Measurements from ENCODE around the gene NPTN. TPM values are rescaled to one million over a fixed set of nuclear protein-coding genes. Genes with fewer than 3 reads are reported as not detected.

Gene NPTN
- total and polyA plus RNA-seq, 2 of the 13 experiments (the other 11 are each of a cell fraction or from before 2014, with no cell fraction given): 78.0 to 110 TPM

DNA sequence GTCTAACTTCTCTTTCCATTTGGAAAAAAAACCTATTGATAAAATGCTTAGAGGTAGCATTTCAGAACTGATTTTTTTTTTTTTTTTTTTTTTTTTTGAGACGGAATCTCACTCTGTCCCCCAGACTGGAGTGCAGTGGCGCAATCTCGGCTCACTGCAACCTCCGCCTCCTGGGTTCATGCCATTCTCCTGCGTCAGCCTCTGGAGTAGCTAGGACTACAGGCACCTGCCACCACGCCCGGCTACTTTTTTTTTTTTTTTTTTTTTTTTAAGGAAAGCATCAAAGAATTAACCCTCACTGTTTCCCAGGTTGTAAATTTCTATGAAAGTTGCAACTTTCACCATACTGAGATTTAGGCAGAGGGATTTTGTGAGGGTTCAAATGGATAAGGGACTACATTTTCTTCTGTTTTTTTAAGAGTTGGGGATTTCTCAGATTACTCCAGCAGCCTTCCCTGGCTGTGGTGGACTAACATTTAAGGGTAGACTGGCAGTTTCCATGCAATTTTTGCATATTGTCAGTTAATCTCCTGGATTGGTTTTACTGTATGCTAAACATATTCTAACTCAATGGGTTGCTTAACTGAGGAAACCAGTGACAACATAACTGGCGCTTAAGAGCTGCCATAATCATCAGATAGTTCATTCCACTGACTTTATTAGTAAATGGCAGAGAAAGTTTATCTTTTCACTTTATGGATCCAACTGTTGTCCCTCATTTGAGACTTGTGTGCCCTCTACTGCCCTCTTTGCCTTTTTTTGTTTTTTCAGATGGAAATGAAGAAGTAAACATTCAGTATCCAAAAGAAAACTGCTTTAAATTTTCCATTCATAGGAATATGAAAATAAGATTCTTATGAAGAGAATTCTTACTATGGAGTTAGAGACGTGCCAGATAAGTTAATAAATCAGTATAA, 93.7 kb downstream of the NPTN start:
- TF ChIP-seq ZNF607 (CRISPR knock-in tag; IDR thresholded peaks at IDR 0.05; ENCODE audit: borderline replicate concordance): no peak
- TF ChIP-seq STAG1 (CRISPR knock-in tag; IDR thresholded peaks at IDR 0.05): 0 out of 2 replicates have a peak, but pooled peaks have one; percentile 13
- FAIRE-seq (no peak), DNase-seq (ENCODE audit: low spot score) (no peak), ATAC-seq (no peak)
- no peak overlapping the region for H3K27ac ChIP-seq (ENCODE audit: extremely low read length, insufficient read depth, low read length)
- BruUV-seq (replicated peaks): no TSS peak
- peaks cover 7% of the 10 kb centered on the region; the same call in 1 of the 2 replicates for H3K4me1 ChIP-seq (ENCODE audit: insufficient read depth, low read length)
- no peaks in the 10 kb centered on the region for H4K20me1 ChIP-seq (ENCODE audit: insufficient read depth, low read length)
- in situ Hi-C loops (cut with HindIII; ENCODE audit: extremely low pct_ligation_motif_present, low pct_unique_long_range_greater_than_20kb) (no loop called here), intact Hi-C loops (cut with micrococcal nuclease; ENCODE audit: unreplicated experiment) (no loop called here)
- H3K79me2 ChIP-seq (ENCODE audit: insufficient read depth, low read length): no peaks in the 10 kb centered on the region
- H3K36me3 ChIP-seq (replicated peaks in 1 of 2; ENCODE audit: control insufficient read depth in 1 of 2, insufficient read depth in 2 of 2, low read length in 2 of 2): no peaks in the 10 kb centered on the region
- H3K4me3 ChIP-seq (replicated peaks in 1 of 3; ENCODE audit: insufficient read depth in 1 of 3, low read depth in 2 of 3, low read length in 3 of 3): no peak overlapping the region
- CTCF ChIA-PET (ENCODE audit: low intra/inter-chr PET ratio, low total read pairs): no interaction called here
- H3K9ac ChIP-seq (ENCODE audit: insufficient read depth, low read depth, low read length): no peak overlapping the region
- WGBS (ENCODE audit: low lambda C conversion rate): 50% methylated on average over 9 of the region's 9 CpGs
- POLR2A ChIA-PET: no interaction called here
- H3K9me3 ChIP-seq (ENCODE audit: low read length): no peaks in the 10 kb centered on the region
- H3K27me3 ChIP-seq (ENCODE audit: control insufficient read depth in 1 of 2, insufficient read depth in 2 of 2, low read length in 2 of 2): no peaks in the 10 kb centered on the region
- no peak overlapping the region for H2AFZ ChIP-seq (ENCODE audit: low read length)
- no peak overlapping the region for H3K4me2 ChIP-seq (ENCODE audit: low read depth, low read length)

DNA sequence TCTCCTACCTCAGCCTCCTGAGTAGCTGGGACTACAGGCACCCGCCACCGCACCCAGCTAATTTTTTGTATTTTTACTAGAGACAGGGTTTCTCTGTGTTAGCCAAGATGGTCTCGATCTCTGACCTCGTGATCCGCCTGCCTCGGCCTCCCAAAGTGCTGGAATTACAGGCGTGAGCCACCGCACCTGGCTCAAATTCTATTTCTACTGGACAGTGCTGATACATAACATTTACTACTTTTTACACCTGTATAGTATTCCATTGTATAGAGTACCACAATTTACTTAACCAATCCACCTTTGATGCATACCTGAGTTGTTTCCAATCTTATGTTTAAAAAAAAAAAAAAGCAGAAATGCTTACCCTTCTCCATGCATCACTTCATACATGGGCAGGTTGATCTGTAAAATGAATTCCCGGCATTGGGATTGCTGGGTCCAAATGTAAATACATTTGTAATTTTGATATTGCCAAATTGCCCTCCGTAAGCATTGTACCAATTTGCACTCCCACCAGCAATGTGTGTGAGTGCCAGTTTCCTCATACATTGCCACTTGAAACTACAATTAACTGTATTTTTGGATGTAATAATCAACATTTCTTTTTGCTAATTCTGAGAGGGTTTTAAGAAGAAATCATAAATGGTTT, 94.5 kb downstream of the NPTN start:
- POLR2A ChIA-PET: no interaction called here
- Histone ChIP-seq H3K4me1 (ENCODE audit: insufficient read depth, low read length) (peaks cover 7% of the 10 kb centered on the region; the same call in 1 of the 2 replicates), H3K36me3 (replicated peaks in 1 of 2; ENCODE audit: control insufficient read depth in 1 of 2, insufficient read depth in 2 of 2, low read length in 2 of 2) (no peaks in the 10 kb centered on the region), H3K9me3 (ENCODE audit: low read length) (no peaks in the 10 kb centered on the region), H3K4me2 (ENCODE audit: low read depth, low read length) (no peak overlapping the region), H3K79me2 (ENCODE audit: insufficient read depth, low read length) (no peaks in the 10 kb centered on the region), H4K20me1 (ENCODE audit: insufficient read depth, low read length) (no peaks in the 10 kb centered on the region), H3K27ac (ENCODE audit: extremely low read length, insufficient read depth, low read length) (no peak overlapping the region), H3K27me3 (ENCODE audit: control insufficient read depth in 1 of 2, insufficient read depth in 2 of 2, low read length in 2 of 2) (no peaks in the 10 kb centered on the region), H3K4me3 (replicated peaks in 1 of 3; ENCODE audit: insufficient read depth in 1 of 3, low read depth in 2 of 3, low read length in 3 of 3) (no peak overlapping the region), H2AFZ (ENCODE audit: low read length) (no peak overlapping the region), H3K9ac (ENCODE audit: insufficient read depth, low read depth, low read length) (no peak overlapping the region)
- in situ Hi-C loops (cut with HindIII; ENCODE audit: extremely low pct_ligation_motif_present, low pct_unique_long_range_greater_than_20kb) (no loop called here), intact Hi-C loops (cut with micrococcal nuclease; ENCODE audit: unreplicated experiment) (no loop called here)
- BruUV-seq (replicated peaks): no TSS peak
- WGBS (ENCODE audit: low lambda C conversion rate): 86% methylated on average over 10 of the region's 10 CpGs
- ATAC-seq (no peak), FAIRE-seq (no peak), DNase-seq (ENCODE audit: low spot score) (no peak)
- CTCF ChIA-PET (ENCODE audit: low intra/inter-chr PET ratio, low total read pairs): no interaction called here
- TF ChIP-seq HNRNPK (IDR thresholded peaks at IDR 0.05; ENCODE audit: low read depth, low read length, poor library complexity, severe bottlenecking) (no peak), ZBTB38 (CRISPR knock-in tag; IDR thresholded peaks at IDR 0.05) (no peak), RXRA (CRISPR knock-in tag; IDR thresholded peaks at IDR 0.05) (no peak), AKAP8 (CRISPR knock-in tag; IDR thresholded peaks at IDR 0.05) (no peak), RFX1 (IDR thresholded peaks at IDR 0.05) (no peak), RFX5 (IDR thresholded peaks at IDR 0.05; ENCODE audit: low read depth, low read length) (no peak), SP5 (CRISPR knock-in tag; IDR thresholded peaks at IDR 0.05; ENCODE audit: borderline replicate concordance, low read depth) (no peak), KDM5B (CRISPR knock-in tag; IDR thresholded peaks at IDR 0.05; ENCODE audit: borderline replicate concordance) (no peak), LCORL (IDR thresholded peaks at IDR 0.05) (no peak), LCORL (CRISPR knock-in tag; IDR thresholded peaks at IDR 0.05) (no peak), SNAPC2 (CRISPR knock-in tag; IDR thresholded peaks at IDR 0.05) (no peak), ZFP41 (CRISPR knock-in tag; IDR thresholded peaks at IDR 0.05; ENCODE audit: borderline replicate concordance) (no peak), SPEN (CRISPR knock-in tag; IDR thresholded peaks at IDR 0.05; ENCODE audit: low read depth) (no peak), NCOA1 (CRISPR knock-in tag; IDR thresholded peaks at IDR 0.05) (no peak), IRX3 (CRISPR knock-in tag; IDR thresholded peaks at IDR 0.05; ENCODE audit: borderline replicate concordance, low read depth) (no peak), ZSCAN9 (CRISPR knock-in tag; IDR thresholded peaks at IDR 0.05; ENCODE audit: borderline replicate concordance) (no peak), RAD51 (IDR thresholded peaks at IDR 0.05; ENCODE audit: borderline replicate concordance) (no peak)

Measured in HepG2 (cell line).